B cell (primary cell): ENCODE data around the gene MTCL1. TPM values are rescaled to one million over a fixed set of nuclear protein-coding genes. Genes with fewer than 3 reads are reported as not detected.

Experiments used
- ATAC-seq: fragments of 200-7000 bp; cut with Tn5 transposase; one replicate; pipeline ENCODE4 v1.10.0; 2021; ENCODE audit warnings: low read depth, mild to moderate bottlenecking, moderate number of reproducible peaks, moderate library complexity
- CTCF ChIA-PET: fragments of 350-600 bp; sonication (Branson Sonifier 250); formaldehyde crosslinking; loops from one replicate; lab custom pipeline; 2021; ENCODE audit warnings: antibody characterized with exemption, inconsistent platforms; lab: Charles Lee
- POLR2A ChIA-PET: fragments of 350-600 bp; sonication (Branson Sonifier 250); formaldehyde crosslinking; loops from one replicate; lab custom pipeline; 2021; ENCODE audit warnings: antibody characterized with exemption; lab: Charles Lee
- DNase-seq: peaks from one replicate; pipeline ENCODE4 v3.0.0; 2013
- H2AFZ ChIP-seq: 2 replicates; pipeline ENCODE4 v1.6.1; 2012; ENCODE audit warnings: mild to moderate bottlenecking, low read depth, low read length; ENCODE audit not compliant: insufficient read depth, poor library complexity, severe bottlenecking
- H3K27ac ChIP-seq, 2 donors: 1 replicate in 1 of 2; 2 replicates in 1 of 2; pipeline ENCODE4 v1.5.1; 2012 to 2013; ENCODE audit warnings: low read length in 2 of 2, mild to moderate bottlenecking in 2 of 2, moderate library complexity in 1 of 2
- H3K27me3 ChIP-seq, 4 experiments: fragments of 200-600 bp in 1 of 4; sonication (generic) in 1 of 4; replicated peaks in 1 of 4; 1 replicate in 2 of 4; 2 replicates in 2 of 4; pipeline versions ENCODE4 v1.6.1 to v1.7.0; 2013 to 2016; ENCODE audit warnings: low read length in 3 of 4, mild to moderate bottlenecking in 2 of 4, mixed read lengths in 1 of 4, moderate library complexity in 1 of 4; ENCODE audit not compliant: insufficient read depth in 4 of 4, control insufficient read depth in 3 of 4; ENCODE audit errors: control extremely low read depth in 1 of 4
- H3K36me3 ChIP-seq, 2 experiments: replicated peaks in 1 of 2; 1 replicate in 1 of 2; 2 replicates in 1 of 2; pipeline versions ENCODE4 v1.6.1 to v1.7.1; 2013; ENCODE audit warnings: low read length in 1 of 2; ENCODE audit not compliant: insufficient read depth in 2 of 2, control insufficient read depth in 1 of 2; ENCODE audit errors: control extremely low read depth in 1 of 2, extremely low read depth in 1 of 2
- H3K4me1 ChIP-seq, 2 donors: fragments of 200-600 bp in 1 of 2; sonication (generic) in 1 of 2; 1 replicate in 1 of 2; 2 replicates in 1 of 2; pipeline versions ENCODE4 v1.5.1 to v1.6.1; 2013 to 2017; ENCODE audit warnings: low read length in 2 of 2; ENCODE audit not compliant: control insufficient read depth in 2 of 2, insufficient read depth in 2 of 2
- H3K4me2 ChIP-seq: replicated peaks from 2 replicates; pipeline ENCODE3; 2012; ENCODE audit warnings: mild to moderate bottlenecking, low read depth, low read length; ENCODE audit not compliant: poor library complexity, severe bottlenecking
- H3K4me3 ChIP-seq, 5 experiments: fragments of 200-600 bp in 1 of 5; sonication (generic) in 1 of 5; 1 replicate in 3 of 5; 2 replicates in 2 of 5; pipeline versions ENCODE4 v1.5.1 to v1.7.0; 2011 to 2016; ENCODE audit warnings: low read length in 4 of 5, mild to moderate bottlenecking in 4 of 5, low read depth in 2 of 5, control low read depth in 1 of 5, moderate library complexity in 1 of 5; ENCODE audit not compliant: insufficient read depth in 1 of 5; ENCODE audit errors: control extremely low read depth in 1 of 5, extremely low read depth in 1 of 5
- H3K79me2 ChIP-seq: fragments of 200-600 bp; sonication (generic); one replicate; pipeline ENCODE4 v1.6.0; 2016; ENCODE audit warnings: low read length; ENCODE audit not compliant: control insufficient read depth, insufficient read depth
- H3K9ac ChIP-seq: fragments of 200-600 bp; sonication (generic); 2 replicates; pipeline ENCODE4 v1.6.1; 2017; ENCODE audit warnings: mild to moderate bottlenecking, low read length, moderate library complexity
- H3K9me3 ChIP-seq, 3 donors: one replicate each; pipeline versions ENCODE4 v1.6.1 to v1.7.1; 2013; ENCODE audit warnings: low read length in 2 of 3; ENCODE audit not compliant: control insufficient read depth in 2 of 3, insufficient read depth in 1 of 3; ENCODE audit errors: control extremely low read depth in 1 of 3
- H4K20me1 ChIP-seq: 2 replicates; pipeline ENCODE4 v1.6.0; 2012; ENCODE audit warnings: mild to moderate bottlenecking, low read length; ENCODE audit not compliant: insufficient read depth, control insufficient read depth, poor library complexity, severe bottlenecking
- H3K27ac Mint-ChIP-seq: one replicate; pipeline ENCODE4 v1.8.0; 2021; ENCODE audit warnings: mixed read lengths
- H3K27me3 Mint-ChIP-seq: one replicate; pipeline ENCODE4 v1.8.0; 2021; ENCODE audit warnings: mixed read lengths
- H3K4me1 Mint-ChIP-seq: one replicate; pipeline ENCODE4 v1.8.0; 2021; ENCODE audit warnings: mixed read lengths
- H3K4me3 Mint-ChIP-seq: one replicate; pipeline ENCODE4 v1.8.0; 2021; ENCODE audit warnings: mixed read lengths
- H3K9me3 Mint-ChIP-seq: one replicate; pipeline ENCODE4 v1.8.0; 2022; ENCODE audit warnings: mixed read lengths; ENCODE audit not compliant: insufficient read depth
- EZH2 ChIP-seq: IDR thresholded peaks from 2 replicates; pipeline ENCODE4 v1.6.1; 2012; ENCODE audit warnings: borderline replicate concordance, low read depth, mild to moderate bottlenecking, moderate library complexity, low read length; ENCODE audit not compliant: insufficient read depth, poor library complexity, severe bottlenecking
- WGBS: methylation state at CpG from one replicate; pipeline ENCODE4 v1.1.5; 2013; ENCODE audit warnings: missing lambda C conversion rate; ENCODE audit not compliant: insufficient coverage; 5-methylcytosine and 5-hydroxymethylcytosine counted together
- intact Hi-C: fragments of 100-400 bp; cut with micrococcal nuclease; formaldehyde crosslinking; loops from one replicate; pipeline ENCODE4 v1.10.0; 2022
- polyA plus RNA-seq: library from polyadenylated mRNA; depleted of rRNA; stranded (reverse); fragments of >200 nt; gene quantifications from 2 replicates; pipeline ENCODE4 v1.2.3, GENCODE V29; 2012
- total RNA-seq, 2 donors: library from RNA; stranded (reverse); fragments of 120-200 nt in 1 of 2; gene quantifications; 1 replicate in 1 of 2; 2 replicates in 1 of 2; pipeline versions ENCODE4 v1.2.3 to v1.2.4, GENCODE V29; 2013 to 2022
- TF ChIP-seq, protein P1 (sequence below): fragments of 200-600 bp; IDR thresholded peaks from one replicate; pipeline ENCODE4 v1.8.0; 2022; ENCODE audit warnings: antibody characterized with exemption, mild to moderate bottlenecking

Gene MTCL1
- total and polyA plus RNA-seq, 2 donors (not counting 1 experiment from before 2014, with no cell fraction given): 2.7 to 5.8 TPM

DNA sequence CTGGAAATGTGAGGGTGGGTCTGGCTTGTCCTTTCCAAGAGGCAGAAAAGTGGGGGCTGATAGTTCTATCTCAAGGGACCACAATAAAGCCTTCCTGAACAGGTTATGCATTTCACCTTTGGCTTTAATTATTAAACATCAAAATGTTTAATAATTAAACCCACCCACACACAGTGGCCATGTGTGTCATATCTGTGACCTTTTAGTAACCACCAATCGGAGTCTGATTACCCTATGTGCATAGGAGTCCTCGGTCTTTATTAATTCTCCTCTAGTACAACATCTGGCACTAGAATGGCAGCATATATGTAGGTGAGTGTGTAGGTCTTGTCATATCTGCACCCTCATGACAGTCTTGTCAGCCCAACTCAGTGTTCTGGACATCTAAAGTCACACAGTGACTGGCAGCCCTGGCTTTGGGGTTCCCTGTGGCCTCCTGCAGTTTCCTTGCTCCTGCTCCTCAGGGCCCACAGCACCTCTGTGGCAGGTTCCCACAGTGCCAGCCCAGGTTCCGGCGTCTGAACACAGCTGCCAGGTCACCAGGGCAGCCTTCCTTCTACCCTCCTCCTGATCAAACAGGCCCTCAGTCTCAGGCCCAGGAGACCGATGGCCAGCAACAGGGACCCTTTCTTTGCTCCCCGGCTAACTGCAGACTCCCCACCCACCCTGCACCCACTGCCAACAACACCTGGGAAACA lies 100.9 kb downstream of the MTCL1 start:
- peaks cover 0 to 2% of the 10 kb centered on the region in 2 experiments for H3K36me3 ChIP-seq
- 95% methylated on average over 4 of the region's 6 CpGs for WGBS
- no peaks in the 10 kb centered on the region for H3K9me3 ChIP-seq
- POLR2A ChIA-PET: no interaction called here
- Mint-ChIP-seq H3K27me3 (no peaks in the 10 kb centered on the region), H3K27ac (no peak overlapping the region), H3K4me1 (peaks cover 6% of the 10 kb centered on the region), H3K9me3 (no peaks in the 10 kb centered on the region), H3K4me3 (no peak overlapping the region)
- H3K4me1 ChIP-seq: peaks cover 4 to 6% of the 10 kb centered on the region in 2 donors
- ATAC-seq: no peak
- no peaks in the 10 kb centered on the region for H4K20me1 ChIP-seq
- no peak overlapping the region for H3K9ac ChIP-seq
- TF ChIP-seq EZH2: no peak
- no peak overlapping the region for H3K4me3 ChIP-seq
- no peak for DNase-seq
- H2AFZ ChIP-seq: no peak overlapping the region
- intact Hi-C loops: no loop called here
- CTCF ChIA-PET: no interaction called here
- no peaks in the 10 kb centered on the region for H3K27me3 ChIP-seq
- H3K79me2 ChIP-seq: no peaks in the 10 kb centered on the region
- H3K4me2 ChIP-seq: no peak overlapping the region
- H3K27ac ChIP-seq: no peak overlapping the region

DNA sequence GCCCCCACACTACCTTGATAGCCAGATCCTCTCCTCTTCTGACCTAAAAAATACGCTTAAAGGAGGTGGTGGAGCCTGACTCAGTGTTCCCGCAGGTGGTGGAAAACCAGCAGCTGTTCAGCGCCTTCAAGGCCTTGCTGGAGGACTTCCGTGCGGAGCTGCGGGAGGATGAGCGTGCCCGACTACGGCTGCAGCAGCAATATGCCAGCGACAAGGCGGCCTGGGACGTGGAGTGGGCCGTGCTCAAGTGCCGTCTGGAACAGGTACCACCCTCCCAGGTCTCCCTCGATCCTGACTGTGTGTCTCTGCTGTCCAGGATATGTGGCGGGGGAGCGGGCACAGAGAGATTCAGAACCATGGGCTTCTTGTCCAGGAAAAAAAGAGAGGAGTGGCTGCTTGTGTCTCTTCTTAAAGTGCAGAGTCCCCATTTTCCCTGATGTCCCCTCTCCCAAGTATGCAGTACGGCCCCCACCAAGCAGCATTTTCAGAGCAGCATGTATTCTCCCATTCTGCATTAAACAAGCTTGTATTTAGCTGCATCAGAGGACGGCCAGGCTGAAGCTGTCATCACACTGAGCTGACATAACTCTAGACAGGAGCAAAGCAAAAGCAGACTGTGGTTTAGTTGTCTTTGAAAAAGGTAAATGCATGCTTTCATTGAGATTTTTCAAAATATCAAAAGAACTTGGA lies 101.6 kb downstream of the MTCL1 start:
- DNase-seq: no peak
- Histone ChIP-seq H2AFZ (no peak overlapping the region), H3K9me3 (no peaks in the 10 kb centered on the region), H3K79me2 (no peaks in the 10 kb centered on the region), H3K27me3 (no peaks in the 10 kb centered on the region), H3K9ac (no peak overlapping the region), H3K36me3 (peaks cover 0 to 2% of the 10 kb centered on the region in 2 experiments), H3K4me1 (peaks cover 4 to 6% of the 10 kb centered on the region in 2 donors), H3K27ac (no peak overlapping the region), H3K4me2 (no peak overlapping the region), H3K4me3 (no peak overlapping the region), H4K20me1 (no peaks in the 10 kb centered on the region)
- ChIA-PET POLR2A (no interaction called here), CTCF (no interaction called here)
- no peak overlapping the region for H3K27ac Mint-ChIP-seq
- 97% methylated on average over 15 of the region's 19 CpGs for WGBS
- no peaks in the 10 kb centered on the region for H3K27me3 Mint-ChIP-seq
- ATAC-seq: no peak
- H3K4me1 Mint-ChIP-seq: peaks cover 6% of the 10 kb centered on the region
- no peak overlapping the region for H3K4me3 Mint-ChIP-seq
- no peaks in the 10 kb centered on the region for H3K9me3 Mint-ChIP-seq
- no peak for TF ChIP-seq EZH2
- TF ChIP-seq, protein P1, sequence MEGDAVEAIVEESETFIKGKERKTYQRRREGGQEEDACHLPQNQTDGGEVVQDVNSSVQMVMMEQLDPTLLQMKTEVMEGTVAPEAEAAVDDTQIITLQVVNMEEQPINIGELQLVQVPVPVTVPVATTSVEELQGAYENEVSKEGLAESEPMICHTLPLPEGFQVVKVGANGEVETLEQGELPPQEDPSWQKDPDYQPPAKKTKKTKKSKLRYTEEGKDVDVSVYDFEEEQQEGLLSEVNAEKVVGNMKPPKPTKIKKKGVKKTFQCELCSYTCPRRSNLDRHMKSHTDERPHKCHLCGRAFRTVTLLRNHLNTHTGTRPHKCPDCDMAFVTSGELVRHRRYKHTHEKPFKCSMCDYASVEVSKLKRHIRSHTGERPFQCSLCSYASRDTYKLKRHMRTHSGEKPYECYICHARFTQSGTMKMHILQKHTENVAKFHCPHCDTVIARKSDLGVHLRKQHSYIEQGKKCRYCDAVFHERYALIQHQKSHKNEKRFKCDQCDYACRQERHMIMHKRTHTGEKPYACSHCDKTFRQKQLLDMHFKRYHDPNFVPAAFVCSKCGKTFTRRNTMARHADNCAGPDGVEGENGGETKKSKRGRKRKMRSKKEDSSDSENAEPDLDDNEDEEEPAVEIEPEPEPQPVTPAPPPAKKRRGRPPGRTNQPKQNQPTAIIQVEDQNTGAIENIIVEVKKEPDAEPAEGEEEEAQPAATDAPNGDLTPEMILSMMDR: no peak
- intact Hi-C loops: no loop called here
